ENCODE results near the gene GRM2.

DNA sequence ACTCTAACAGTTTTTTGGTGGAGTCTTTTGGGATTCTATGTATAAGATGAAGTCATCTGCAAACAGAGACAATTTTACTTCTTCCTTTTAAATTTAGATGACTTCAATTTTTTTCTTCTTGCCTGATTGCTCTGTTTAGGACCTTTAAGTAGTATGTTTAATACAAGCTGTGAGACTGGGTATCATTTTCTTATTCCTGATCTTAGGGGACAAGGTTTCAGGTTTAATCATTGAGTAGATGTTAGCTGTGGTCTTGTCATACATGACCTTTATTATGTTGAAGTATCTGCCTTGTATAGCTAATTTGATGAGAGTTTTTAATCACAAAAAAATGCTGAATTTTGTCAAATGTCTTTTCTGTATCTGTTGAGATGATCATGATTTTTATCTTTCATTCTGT, 20.6 kb downstream of the GRM2 start:
- TF ChIP-seq, protein P1, sequence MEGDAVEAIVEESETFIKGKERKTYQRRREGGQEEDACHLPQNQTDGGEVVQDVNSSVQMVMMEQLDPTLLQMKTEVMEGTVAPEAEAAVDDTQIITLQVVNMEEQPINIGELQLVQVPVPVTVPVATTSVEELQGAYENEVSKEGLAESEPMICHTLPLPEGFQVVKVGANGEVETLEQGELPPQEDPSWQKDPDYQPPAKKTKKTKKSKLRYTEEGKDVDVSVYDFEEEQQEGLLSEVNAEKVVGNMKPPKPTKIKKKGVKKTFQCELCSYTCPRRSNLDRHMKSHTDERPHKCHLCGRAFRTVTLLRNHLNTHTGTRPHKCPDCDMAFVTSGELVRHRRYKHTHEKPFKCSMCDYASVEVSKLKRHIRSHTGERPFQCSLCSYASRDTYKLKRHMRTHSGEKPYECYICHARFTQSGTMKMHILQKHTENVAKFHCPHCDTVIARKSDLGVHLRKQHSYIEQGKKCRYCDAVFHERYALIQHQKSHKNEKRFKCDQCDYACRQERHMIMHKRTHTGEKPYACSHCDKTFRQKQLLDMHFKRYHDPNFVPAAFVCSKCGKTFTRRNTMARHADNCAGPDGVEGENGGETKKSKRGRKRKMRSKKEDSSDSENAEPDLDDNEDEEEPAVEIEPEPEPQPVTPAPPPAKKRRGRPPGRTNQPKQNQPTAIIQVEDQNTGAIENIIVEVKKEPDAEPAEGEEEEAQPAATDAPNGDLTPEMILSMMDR (IDR thresholded peaks at IDR 0.05) = no peak
- no peak for TF ChIP-seq EP300 (IDR thresholded peaks at IDR 0.05)

Measured in tibial nerve (tissue), 4 donors.